Epidermal melanocyte (primary cell): ENCODE data around the gene ENHO.
"Not testable (repeated sequence)": the region's sequence is repeated elsewhere in the genome, so short reads cannot be mapped to it uniquely, and the experiment has no call there.

ENCODE experiments used
- DNase-seq: peaks from one replicate; pipeline ENCODE4 v3.0.0; 2011; ENCODE audit warnings: low spot score; ENCODE audit not compliant: insufficient read length

The ENHO gene

GRCh38 chr9:34481620-34482019 lies 41.2 kb downstream of the ENHO start:
- DNase-seq: not testable (repeated sequence)

GRCh38 chr9:34479431-34479866 lies 43.3 kb downstream of the ENHO start:
- no peak for DNase-seq

GRCh38 chr9:34477541-34477940 lies 45.2 kb downstream of the ENHO start:
- DNase-seq: no peak

- DNase-seq: no peak
Observed at GRCh38 chr9:34475097-34475496, 47.7 kb downstream of the ENHO start.
